ENCODE measurements around the gene CFAP61.

DNA sequence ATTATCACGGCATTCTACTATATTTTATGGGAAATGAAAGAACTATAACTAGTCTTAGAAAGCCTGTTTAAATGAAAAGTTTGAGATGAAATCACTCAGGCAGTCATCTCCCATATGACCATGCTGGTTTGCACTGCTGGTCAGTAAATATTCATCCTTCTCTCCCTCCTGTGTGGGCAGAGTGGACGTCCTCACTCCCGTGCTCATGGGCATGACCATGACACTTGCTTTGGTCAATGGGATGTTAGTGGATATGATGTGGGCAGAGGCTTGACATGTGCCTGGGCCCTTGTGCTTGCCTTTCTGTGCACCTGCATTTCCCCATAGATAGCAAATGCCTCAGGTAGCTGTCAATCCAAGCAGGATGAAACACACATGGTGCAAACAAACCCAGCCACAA is 222.5 kb downstream of the CFAP61 start:
- no peak for TF ChIP-seq CTCF (IDR thresholded peaks at IDR 0.05; ENCODE audit: low read depth, low read length)
- no peak for TF ChIP-seq POLR2A (IDR thresholded peaks at IDR 0.05; ENCODE audit: extremely low read depth, insufficient read length)
- TF ChIP-seq, protein P1, sequence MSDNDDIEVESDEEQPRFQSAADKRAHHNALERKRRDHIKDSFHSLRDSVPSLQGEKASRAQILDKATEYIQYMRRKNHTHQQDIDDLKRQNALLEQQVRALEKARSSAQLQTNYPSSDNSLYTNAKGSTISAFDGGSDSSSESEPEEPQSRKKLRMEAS (IDR thresholded peaks at IDR 0.05; ENCODE audit: low read depth, low read length): no peak

Data from NB4 (cell line).